ENCODE results near the gene SPIN2B. TPM values are rescaled to one million over a fixed set of nuclear protein-coding genes. Genes with fewer than 3 reads are reported as not detected.
"Not testable (repeated sequence)": the region's sequence is repeated elsewhere in the genome, so short reads cannot be mapped to it uniquely, and the experiment has no call there.

SPIN2B gene
- 10 to 100 TPM in 1 of 4 donors, 1 to 10 TPM in 3; 6.2 to 15.4 (median 9.3) TPM for total RNA-seq

GRCh38 chrX:57121162-57121755 is at the start of gene SPIN2B:
TSS of gene SPIN2B (minus strand) at chrX:57121548.
- WGBS, result 45% methylated on average over 43 of the region's 43 CpGs
- intact Hi-C loops (cut with DNase I), result no loop called here
- DNase-seq (ENCODE audit: extremely low spot score), result peak; percentile 92

GRCh38 chrX:57156397-57157049 is 35.2 kb upstream of the SPIN2B start:
- Histone ChIP-seq H3K4me3 (no peak overlapping the region), H3K27ac (replicated peaks in 1 of 4) (no peak overlapping the region), H3K27me3 (no peaks in the 10 kb centered on the region), H3K9me3 (peaks cover 0 to 19% (median 0%) of the 10 kb centered on the region in 4 donors), H3K36me3 (no peaks in the 10 kb centered on the region), H3K4me1 (no peaks in the 10 kb centered on the region)
- intact Hi-C loops (cut with DNase I), result no loop called here
- DNase-seq (ENCODE audit: extremely low spot score), result no peak
- TF ChIP-seq POLR2A (IDR thresholded peaks at IDR 0.05; ENCODE audit: low read depth), result no peak
- peak; percentile 23 to 44 (median 25) for TF ChIP-seq CTCF (IDR thresholded peaks at IDR 0.05)
- WGBS, result 62% methylated on average over 5 of the region's 5 CpGs

More at GRCh38 chrX:57121162-57121755, at the start of gene SPIN2B:
- Histone ChIP-seq H3K27ac (replicated peaks in 1 of 4) (peak within 1 kb of the TSS; percentile 75 to 84 (median 80)), H3K36me3 (no peaks in the 10 kb centered on the region), H3K4me1 (no peaks in the 10 kb centered on the region), H3K4me3 (peak within 1 kb of the TSS; percentile 57 to 79 (median 64)), H3K9me3 (no peaks in the 10 kb centered on the region), H3K27me3 (no peaks in the 10 kb centered on the region)
- TF ChIP-seq CTCF (IDR thresholded peaks at IDR 0.05) (peak in 1 of 3 experiments; percentile 14), POLR2AphosphoS5 (IDR thresholded peaks at IDR 0.05) (peak; percentile 74 to 75), POLR2A (IDR thresholded peaks at IDR 0.05; ENCODE audit: low read depth) (no peak)

- Histone ChIP-seq H3K4me3 (no peak overlapping the region), H3K36me3 (no peaks in the 10 kb centered on the region), H3K27ac (replicated peaks in 1 of 4) (no peak overlapping the region), H3K9me3 (peaks cover 0 to 19% (median 0%) of the 10 kb centered on the region in 4 donors), H3K27me3 (no peaks in the 10 kb centered on the region), H3K4me1 (no peaks in the 10 kb centered on the region)
- no peak for DNase-seq (ENCODE audit: extremely low spot score)
- TF ChIP-seq POLR2A (IDR thresholded peaks at IDR 0.05; ENCODE audit: low read depth) (no peak), CTCF (IDR thresholded peaks at IDR 0.05) (no peak), EP300 (IDR thresholded peaks at IDR 0.05) (no peak), POLR2AphosphoS5 (IDR thresholded peaks at IDR 0.05) (no peak)
- intact Hi-C loops (cut with DNase I), result no loop called here
- WGBS, result 73% methylated on average over 2 of the region's 2 CpGs
These were observed 33.8 kb upstream of the SPIN2B start for GRCh38 chrX:57155171-57155570.

GRCh38 chrX:57152222-57152621 is 30.9 kb upstream of the SPIN2B start:
- peaks cover 0 to 19% (median 0%) of the 10 kb centered on the region in 4 donors for H3K9me3 ChIP-seq
- intact Hi-C loops (cut with DNase I); H3K36me3 ChIP-seq; H3K4me1 ChIP-seq; H3K4me3 ChIP-seq; H3K27me3 ChIP-seq; H3K27ac ChIP-seq (replicated peaks in 1 of 4); DNase-seq (ENCODE audit: extremely low spot score): not testable (repeated sequence)
- WGBS, result 71% methylated on average over 4 of the region's 8 CpGs

GRCh38 chrX:57138674-57139073 is 17.3 kb upstream of the SPIN2B start:
- Histone ChIP-seq H3K27me3 (no peaks in the 10 kb centered on the region), H3K36me3 (no peaks in the 10 kb centered on the region), H3K9me3 (no peaks in the 10 kb centered on the region), H3K4me1 (no peaks in the 10 kb centered on the region), H3K4me3 (no peak overlapping the region), H3K27ac (replicated peaks in 1 of 4) (no peak overlapping the region)
- intact Hi-C loops (cut with DNase I), result no loop called here
- no peak for DNase-seq (ENCODE audit: extremely low spot score)
- WGBS, result 66% methylated on average over 4 of the region's 4 CpGs
- TF ChIP-seq CTCF (IDR thresholded peaks at IDR 0.05) (no peak), POLR2A (IDR thresholded peaks at IDR 0.05; ENCODE audit: low read depth) (no peak), EP300 (IDR thresholded peaks at IDR 0.05) (no peak), POLR2AphosphoS5 (IDR thresholded peaks at IDR 0.05) (no peak)

Data from esophagus muscularis mucosa (tissue), 4 donors.